SIG-M5 (cell line): ENCODE results near the gene KIF3A.

Experiments used
- DNase-seq: peaks from one replicate; lab custom pipeline; 2025; lab: John Stamatoyannopoulos, UW

The KIF3A gene

DNA sequence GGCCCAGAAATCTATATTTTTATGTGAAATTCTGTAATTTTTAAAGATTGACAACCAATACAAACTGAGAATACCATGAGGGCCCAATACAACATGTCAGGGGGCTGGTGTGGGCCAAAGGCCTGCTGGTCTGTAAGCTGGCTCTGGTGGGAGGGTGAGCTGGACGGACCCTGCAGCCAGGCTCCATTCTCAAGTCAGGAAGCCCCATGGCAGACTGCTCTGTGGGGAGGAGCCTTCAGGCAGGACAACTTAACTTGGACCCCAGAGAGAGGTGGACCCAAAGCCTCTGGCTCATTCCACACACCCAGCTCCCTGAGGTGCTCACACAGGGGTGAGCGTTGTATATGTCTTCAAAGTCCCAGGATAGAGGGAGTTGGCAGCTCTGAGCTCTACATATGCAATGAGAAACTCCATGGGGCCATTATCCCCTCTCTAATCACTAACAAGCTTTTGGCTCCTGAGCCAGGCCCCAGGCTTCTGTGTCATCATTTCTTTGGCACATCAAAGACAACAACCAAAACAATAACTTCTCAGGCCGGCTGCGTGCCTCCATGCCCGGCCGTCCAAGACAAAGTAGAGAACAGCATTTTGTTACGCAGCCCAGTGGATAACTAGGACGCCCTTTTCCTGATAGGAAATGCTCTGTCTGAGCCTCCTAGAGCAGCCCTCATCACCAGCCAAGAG is 33.3 kb upstream of the KIF3A start:
- DNase-seq, result no peak

DNA sequence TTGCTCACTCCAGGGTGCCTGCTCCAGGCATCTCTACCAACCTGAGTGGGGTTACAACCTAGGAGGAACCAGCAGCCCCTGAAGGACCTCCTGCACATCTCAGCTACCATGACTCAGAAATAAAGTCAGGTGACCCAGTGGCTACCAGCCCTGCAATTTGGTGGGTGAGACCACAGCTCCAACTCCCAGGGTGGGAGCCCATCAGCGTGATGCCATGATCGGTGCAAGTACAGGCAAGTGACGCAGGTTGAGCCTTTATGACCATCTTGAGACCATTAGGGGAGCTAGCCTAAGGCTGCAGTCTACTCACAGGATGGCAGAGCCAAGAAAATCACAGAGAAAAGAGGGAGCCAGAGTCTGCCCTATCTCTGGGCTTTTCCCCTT is 31.1 kb upstream of the KIF3A start:
- no peak for DNase-seq

DNA sequence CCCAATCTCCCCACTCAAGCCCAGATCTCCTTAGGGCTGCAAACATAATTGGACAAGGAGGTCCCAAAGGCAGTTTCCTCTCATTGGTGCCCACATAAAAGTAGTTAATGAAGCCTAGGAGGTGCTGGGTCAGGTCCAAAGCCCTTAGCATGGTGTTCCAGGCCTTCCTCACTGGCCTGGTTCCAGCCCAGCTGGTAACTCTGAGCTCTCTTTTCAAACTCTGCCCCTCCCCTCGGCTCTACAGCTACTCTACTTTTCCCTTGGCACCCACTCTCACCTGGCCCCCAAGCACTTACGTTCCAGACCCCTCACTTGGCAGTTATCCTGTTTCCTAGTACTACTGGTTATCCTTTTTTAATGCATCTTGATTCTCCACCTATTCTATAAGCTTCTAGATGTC is 29.8 kb upstream of the KIF3A start:
- no peak for DNase-seq

DNA sequence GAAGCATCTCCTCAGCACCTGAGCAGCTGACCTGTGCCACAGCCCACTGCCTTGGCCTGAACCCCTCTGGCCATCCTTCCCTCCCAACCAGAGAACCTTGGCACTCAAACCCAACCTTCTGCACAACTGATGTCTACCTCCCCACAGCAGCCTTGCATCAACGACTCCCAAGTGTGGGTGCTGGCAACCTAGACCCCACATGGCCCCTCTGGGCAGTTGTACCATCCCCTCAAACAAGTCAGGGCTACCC is 29.4 kb upstream of the KIF3A start:
- DNase-seq, result no peak

DNA sequence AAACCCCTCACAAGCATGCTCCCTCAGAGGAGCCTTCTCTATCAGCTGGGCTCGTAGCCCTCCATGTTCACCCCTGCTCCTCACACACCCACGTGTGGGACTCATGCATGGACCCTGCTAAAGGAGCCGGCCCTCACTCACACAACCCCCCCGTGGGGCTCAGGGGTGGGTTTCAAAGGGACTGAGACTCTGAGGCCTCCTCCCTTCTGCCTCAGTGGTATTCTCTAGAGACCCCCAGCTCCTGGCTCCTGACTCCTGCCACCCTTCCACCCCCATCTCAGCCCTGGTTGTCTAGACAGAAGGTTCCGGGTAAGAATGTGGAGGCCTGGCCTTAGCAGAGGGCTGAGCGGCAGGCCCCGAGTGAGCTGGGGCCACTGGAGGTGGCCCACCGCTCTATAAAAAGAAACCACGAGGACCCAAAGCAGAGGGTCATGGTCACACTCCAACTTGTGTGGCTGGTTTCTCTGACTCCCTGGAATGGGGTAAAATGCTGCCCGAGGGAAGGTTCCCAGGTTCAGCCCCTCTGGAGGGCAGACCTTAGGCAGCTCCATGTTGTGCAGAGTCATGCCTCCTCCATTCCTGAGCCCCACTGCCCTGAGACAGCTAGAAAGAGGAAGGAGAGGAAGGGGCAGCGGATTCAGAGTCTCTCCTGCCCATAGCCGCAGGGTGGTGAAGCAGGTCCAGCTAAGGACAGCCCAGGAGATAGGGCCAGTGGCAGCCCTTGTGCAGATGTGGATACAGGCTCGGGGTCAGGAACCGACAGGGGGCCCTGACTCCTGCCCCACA is 28.9 kb upstream of the KIF3A start:
- DNase-seq, result no peak

DNA sequence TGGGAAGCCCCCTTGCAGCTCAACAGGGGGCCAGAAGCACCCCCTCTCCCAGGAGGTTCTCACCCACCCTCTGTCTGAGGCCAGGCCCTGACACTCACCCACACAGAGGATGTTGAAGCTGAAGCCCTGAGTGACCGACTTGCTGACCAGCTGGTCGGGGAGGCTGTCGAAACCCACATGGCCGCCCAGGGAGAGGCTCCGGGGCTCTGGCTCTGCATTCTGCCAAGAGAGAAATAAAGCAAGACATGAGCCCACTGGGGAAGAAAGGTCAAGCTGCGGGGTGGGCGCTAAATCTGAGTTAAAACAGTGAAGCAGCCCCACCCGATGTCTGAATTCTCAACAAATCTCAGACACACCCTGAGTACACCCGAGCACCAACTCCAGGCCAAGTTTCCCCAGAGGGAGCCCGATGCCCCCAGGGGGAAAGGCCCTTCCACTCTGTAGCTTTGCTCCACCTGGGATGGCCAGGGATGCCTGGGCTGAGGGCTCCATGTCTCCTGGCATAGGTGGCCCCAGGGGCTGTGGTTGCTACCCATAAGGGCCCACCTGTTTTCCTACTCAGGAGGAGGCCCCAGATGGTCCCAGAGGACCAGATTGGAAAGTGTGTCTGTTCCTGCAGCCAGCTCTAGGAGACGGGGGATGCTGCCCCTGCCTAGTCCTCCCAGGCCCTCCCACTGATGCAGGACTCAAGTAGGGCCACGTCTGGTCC is 28.1 kb upstream of the KIF3A start:
- no peak for DNase-seq

DNA sequence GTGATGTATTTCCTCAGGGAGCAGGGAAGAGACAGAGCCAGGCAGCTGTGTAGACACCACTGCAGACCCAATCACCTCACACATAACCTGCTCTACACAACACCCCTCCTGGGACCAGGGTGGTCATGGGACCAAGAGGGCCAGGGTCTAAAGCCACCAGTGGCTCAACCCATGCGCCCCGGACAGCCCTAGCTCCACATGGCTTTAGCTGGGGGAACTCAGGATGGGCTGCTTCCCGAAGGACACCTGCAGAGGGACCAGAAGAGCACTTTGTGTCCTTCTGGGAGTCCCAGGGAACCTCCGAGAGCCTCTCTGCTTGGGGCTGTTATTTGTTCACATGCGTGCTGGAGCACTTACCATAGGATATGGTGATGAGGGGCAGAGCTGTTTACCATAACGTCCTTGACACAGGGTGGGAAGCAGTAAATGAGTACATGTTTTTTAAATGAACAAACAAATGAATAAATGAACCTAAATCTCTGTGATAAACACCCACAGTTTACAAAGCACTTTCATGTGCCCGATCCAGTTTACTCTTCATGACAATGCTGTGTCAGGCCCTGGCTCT is 27.4 kb upstream of the KIF3A start:
- no peak for DNase-seq

DNA sequence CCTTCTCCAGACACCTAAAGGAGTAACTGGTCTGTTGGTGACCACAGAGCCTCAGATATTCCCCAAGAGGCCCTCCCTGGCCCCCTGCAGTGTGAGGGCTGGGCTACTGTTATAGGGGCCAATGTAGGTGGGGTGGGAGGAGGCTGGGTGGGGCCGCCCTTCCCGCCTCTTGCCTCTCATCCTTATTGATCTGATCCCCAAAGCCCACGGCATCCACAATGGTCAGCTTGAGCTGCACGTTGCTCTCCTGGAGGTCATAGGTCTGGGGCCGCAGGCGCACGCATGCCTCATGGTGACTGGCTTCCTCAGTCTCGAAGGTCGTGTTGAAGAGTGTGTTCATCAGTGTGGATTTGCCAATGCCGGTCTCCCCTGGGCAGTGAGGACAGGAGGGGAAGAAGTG is 26.7 kb upstream of the KIF3A start:
- DNase-seq, result no peak

DNA sequence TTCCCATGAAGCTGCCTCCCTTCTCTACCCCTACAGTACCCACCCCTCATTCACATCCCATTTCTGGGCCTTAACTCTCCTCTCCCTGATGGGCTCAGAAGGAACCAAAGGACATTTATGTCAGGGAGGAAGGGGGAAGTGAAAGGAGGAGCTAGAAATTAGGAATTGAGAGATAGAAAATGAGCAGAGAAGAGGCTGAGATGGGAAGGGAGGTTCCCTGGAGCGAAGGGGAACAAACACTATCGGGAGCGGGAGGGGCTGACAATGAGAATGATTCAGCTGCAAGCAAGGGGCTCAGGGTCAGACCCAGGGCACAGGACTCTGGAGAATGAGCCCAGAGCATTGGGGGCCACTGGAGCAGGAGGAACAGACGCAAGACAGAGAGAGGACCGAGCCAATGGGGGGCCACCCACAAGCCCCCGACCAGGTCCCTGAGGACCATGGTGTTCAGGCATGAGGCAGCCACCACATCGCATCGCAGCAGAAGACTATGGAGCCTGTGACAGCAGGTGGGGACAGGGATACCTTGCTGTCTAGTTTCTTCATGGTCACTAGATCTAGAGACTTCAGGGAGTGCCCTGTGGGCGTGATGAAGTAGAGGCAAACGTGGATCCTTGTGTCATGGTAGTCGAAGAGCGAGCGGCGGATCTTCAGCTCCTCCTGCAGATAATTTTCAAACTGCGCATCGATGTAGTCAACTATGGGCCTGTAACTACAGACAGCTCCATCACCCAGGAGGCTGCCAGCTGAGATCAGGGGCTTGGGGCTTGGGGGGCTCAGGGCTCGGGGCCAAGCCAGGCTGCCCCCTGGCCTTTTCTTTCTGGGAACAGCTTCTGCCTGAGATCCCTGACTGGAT is 26.1 kb upstream of the KIF3A start:
- no peak for DNase-seq

DNA sequence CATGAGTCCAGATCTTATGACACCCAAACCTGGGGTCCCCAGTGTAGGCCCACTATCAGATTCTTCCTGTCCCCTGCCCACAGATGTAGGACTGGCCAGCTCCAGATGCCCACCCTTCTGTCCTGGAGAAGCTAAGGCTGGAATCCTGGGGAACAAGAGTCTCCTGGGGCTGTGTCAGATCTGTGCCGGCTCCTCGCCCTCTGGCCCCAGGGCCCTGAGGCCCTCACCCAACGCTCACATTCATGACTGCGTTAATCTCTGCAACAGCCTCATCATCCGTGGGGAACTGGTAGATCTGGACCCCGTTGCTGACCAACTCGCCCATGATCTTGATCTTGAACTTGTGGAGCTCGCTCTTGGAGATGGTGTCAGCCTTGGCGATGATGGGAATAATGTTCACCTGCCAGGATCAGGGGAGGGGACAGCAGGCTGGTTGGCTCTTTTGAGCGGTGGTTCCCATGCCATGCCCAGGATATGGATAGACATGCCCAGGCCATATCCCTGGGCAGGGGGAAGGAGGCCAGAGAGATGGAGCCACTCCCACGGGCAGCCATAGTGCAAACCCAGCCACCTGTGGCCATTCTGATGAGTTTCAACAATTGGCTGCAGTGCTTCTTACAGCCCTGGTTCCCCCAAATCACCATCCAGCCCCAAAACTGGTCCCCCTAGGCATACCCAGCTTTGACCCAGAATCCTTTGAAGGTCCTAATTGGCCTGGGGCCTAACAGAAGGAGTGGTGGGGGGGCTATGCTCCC is 25.1 kb upstream of the KIF3A start:
- no peak for DNase-seq

DNA sequence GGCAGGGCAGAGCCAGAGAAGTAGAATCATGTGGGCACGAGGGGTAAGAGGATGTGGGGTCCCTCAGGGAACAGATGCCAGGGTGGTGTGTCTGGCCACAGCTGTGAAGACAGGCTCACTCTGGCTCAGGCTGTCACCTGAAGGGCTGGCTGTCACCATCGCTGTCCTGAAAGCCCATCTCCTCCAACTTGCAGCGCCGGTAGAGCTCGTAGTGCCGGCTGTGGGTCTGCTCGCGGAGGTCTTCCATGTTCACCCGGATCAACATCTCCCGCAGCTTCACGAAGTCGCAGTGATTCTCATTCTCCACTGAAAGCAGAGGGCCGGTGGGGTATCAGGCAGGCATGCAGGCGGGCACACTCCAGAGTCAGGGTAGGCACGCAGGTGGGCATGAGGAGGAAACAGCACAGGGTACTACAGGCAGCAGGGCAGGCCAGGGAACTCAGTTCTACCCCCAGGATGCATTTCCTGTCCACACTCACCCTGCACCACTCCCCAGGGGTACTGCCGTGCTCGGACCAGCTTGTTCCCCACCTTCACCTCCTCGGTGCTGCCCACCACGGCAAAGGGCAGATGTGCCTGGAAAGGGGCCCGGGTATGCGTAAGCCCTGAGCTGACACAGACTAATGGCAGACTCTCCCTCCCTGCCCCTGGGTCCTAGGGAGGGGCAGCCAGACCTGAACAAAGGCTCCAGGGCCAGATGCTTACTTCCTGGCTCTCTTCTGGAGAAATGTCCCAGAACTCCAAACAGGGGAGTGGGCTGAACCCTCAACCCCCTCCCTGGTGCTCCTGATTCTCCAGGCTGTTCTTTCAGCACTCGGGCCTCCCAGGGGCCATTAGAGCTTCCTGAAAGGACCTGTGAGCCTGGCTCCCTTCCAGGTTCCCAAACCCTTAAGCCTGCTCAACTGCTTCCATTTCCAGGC is 24.2 kb upstream of the KIF3A start:
- DNase-seq, result no peak

DNA sequence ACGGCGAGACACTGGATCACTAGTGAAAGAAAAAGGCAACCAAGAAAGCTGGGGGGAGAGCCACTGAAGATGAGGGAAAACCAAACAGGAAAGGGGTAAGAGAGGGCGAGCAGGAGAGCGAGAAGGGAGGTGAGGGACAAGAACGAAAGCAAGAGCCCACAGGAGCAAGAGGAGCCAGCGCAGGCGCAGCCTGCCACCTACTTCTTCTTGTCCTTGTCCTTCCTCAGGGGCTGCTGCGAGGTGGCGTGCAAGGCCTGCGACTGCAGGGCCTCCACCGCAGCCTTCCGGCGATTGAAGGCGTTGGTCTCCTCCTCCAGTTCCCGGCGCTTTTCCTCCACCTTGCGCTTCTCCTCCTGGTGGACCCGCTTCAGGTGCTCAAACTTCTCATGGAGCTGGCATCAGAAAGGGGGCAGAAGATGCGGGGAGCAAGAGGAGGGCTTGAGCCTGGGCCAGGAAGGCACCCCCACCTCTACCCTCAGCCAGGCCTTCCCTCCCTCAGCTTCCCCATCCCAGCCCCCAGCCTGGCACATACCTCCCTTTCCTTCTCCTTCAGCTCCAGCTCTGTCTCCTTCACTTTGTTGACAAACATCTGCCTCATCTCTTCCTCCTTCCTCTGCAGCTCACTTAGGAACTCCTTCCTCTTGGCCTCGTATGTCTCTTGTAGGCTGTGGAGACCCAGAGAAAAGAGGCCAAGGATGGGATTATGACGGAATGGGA is 23.4 kb upstream of the KIF3A start:
- no peak for DNase-seq

DNA sequence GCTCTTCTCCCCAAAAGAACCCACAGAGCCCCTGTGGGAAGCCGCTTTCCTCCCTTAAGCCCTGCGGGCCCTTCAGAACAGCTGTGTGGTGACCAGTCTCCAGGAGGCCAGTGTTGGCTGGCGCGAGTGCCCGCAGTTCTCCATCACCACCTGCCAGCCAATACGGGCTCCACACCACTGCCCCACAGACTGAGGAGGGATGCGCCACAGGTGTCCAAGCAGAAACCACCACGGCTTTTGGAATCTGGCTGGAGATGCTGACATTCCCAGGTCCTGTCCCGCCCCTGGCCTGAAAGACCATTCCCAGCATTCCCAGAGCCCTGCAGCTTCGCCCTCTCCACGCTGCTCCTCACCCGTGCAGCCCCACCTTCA is 22.7 kb upstream of the KIF3A start:
- no peak for DNase-seq

DNA sequence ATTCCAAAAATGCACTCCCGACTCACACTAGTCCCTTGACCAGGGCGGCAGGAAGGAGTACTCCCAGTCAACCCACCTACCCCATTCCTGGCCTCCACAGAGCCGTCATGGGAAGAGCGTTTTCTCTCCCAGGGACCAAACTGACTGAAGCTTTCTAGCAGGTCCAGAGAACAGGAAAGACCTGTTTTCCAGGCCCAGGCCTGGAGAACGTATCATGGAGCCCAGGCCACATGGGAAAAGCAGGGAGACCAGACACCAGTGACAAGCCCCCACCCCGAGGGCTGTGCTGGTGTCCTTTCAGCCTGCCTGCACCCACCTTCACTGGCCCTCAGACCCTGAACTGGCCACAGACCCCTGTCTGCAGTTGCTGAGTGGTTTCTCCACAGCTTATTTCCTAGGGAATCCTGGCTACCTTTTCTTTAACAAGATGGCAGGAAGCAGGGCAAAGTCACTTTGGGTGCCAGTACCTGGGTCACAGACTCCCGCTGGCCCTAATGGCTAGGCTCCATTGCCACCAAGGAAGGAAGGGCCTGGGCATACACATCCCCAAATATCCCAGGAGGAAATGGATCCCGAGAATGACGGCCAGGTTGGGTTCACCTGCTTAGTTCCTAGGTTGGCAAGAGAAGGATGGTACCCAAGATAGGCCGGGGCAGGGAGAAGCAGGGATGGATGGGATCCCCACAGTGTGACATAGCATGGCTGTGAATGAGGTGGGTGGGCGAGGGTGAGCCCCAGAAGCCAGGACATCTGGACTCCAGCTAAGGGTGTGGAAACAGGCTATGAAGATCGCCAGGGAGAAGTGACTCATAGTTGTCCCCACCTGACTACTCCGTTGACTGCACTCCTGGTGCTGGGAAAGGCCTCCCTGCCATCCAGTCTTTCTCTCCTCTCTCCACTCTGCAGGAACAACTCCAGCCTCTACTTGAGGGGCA is 22.0 kb upstream of the KIF3A start:
- DNase-seq, result no peak

DNA sequence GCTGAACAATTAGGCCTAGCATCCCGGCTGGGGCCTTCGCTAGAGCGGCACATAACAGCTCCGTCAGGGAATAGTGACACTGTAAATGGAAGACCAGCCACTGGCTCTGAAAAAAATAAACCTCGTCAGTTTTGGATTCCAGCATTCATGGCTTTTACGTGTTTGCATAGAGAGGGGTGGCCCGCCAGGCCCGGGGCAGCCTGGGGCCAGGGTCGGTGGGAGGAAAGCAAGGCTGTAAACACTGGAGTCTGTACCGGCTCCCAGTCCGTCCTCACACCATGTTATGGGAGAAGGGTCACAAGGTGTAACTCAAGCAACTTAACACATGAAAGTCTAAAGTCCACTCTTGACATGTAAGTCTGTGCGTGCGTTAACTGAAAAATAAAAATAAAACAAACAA is 21.1 kb upstream of the KIF3A start:
- no peak for DNase-seq

DNA sequence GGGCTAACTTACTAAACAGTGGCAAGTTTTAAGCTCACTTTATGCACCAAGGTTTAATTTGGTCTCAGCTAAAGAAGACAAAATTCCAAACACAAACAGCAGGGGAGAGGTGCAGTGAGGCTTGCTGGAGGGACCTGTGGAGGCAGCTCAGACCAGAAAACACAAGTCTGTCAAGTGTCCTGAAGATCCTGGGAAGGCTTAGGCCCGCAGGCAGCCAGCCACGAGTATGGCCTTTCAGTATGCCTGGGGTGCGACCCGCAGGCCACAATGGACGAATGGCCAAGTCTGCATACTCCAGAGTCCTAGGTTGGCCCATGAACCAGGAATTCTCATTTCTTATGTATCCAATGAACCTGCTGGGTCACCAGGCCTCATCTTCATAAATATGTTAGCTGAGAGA is 19.2 kb upstream of the KIF3A start:
- no peak for DNase-seq

DNA sequence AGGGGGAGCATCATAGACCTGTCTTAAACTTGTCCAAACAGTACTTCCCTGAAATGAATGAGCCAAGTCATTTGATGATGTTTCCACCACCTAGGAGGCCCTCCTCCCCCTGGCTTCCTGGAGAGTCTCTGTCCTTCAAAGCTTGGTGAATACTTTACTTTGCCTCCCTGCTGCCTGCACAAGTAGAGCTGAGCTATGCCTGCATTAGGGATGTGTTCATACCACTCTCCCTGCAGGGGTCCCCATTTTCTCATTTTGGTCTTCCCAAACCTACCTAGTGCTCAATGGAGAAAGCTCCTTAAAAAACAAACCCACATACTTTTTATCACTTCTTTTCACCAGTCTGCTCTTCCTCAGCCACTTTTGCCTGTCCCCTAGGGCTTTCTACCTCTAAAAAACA is 17.6 kb upstream of the KIF3A start:
- DNase-seq, result no peak

DNA sequence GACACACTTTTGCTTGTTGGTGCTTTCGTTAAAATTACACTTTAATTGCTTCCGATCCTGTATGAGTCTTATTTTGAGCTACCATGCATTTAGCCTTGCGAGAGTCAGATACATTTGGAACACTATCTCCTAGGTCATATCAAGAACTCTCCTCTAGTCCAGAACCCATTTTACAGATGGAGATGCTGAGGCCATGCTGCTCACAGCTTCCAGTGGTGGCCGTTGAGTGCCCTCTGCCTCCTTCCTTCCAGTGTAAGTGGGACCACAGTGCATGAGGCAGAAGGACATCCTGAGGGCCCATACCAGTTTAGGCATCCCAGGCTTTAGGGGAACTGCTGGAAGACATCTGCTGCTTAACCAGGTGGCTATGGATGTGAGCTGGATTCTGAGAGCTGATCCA is 16.8 kb upstream of the KIF3A start:
- no peak for DNase-seq
